HepG2 (cell line): Measurements from ENCODE around the gene MORC3. TPM values are rescaled to one million over a fixed set of nuclear protein-coding genes. Genes with fewer than 3 reads are reported as not detected.

Experiments used
- ATAC-seq: fragments of 200-7000 bp; cut with Tn5 transposase; 3 replicates; pipeline ENCODE4 v1.9.1; 2020; ENCODE audit warnings: mild to moderate bottlenecking, moderate library complexity
- BruUV-seq: library from RNA; stranded (reverse); fragments of 400-500 nt; replicated peaks from 2 replicates; lab custom pipeline; 2021; lab: Mats Ljungman, UMichigan
- CTCF ChIA-PET: fragments of 300-600 bp; formaldehyde crosslinking; extraction: SDS; loops from one replicate; lab custom pipeline; 2021; ENCODE audit warnings: low total read pairs, inconsistent platforms, low intra/inter-chr PET ratio; lab: Yijun Ruan, JAX
- POLR2A ChIA-PET: fragments of 350-600 bp; sonication (Branson Sonifier 250); formaldehyde crosslinking; loops from one replicate; lab custom pipeline; 2020; ENCODE audit warnings: antibody characterized with exemption, inconsistent platforms; lab: Yijun Ruan, JAX
- DNase-seq: peaks from one replicate; pipeline ENCODE4 v3.0.0-alpha.2; 2015; ENCODE audit warnings: low spot score
- FAIRE-seq: peaks from 3 replicates; lab custom pipeline; 2011; peaks lifted over from hg19 to GRCh38; lab: Jason Lieb, UNC
- H2AFZ ChIP-seq: one replicate; pipeline ENCODE4 v1.6.1; 2011; ENCODE audit warnings: low read length, inconsistent platforms
- H3K27ac ChIP-seq: fragments of 300-600 bp; 3 replicates; pipeline ENCODE4 v1.8.0; 2011; ENCODE audit warnings: mixed run types, mild to moderate bottlenecking, mixed read lengths, low read length, inconsistent platforms; ENCODE audit not compliant: insufficient read depth; ENCODE audit errors: extremely low read length
- H3K27me3 ChIP-seq, 2 experiments: fragments of 200-600 bp in 1 of 2; 2 replicates in 1 of 2; 3 replicates in 1 of 2; pipeline versions ENCODE4 v1.6.0 to v1.8.0; 2011; ENCODE audit warnings: low read length in 2 of 2, mild to moderate bottlenecking in 2 of 2, moderate library complexity in 2 of 2, inconsistent platforms in 1 of 2; ENCODE audit not compliant: insufficient read depth in 2 of 2, control insufficient read depth in 1 of 2
- H3K36me3 ChIP-seq, 2 experiments: fragments of 200-600 bp in 1 of 2; replicated peaks in 1 of 2; 2 replicates in 1 of 2; 3 replicates in 1 of 2; pipeline versions ENCODE4 v1.5.1 to v1.8.0; 2011; ENCODE audit warnings: low read length in 2 of 2, inconsistent platforms in 1 of 2; ENCODE audit not compliant: insufficient read depth in 2 of 2, control insufficient read depth in 1 of 2
- H3K4me1 ChIP-seq: 2 replicates; pipeline ENCODE4 v1.5.1; 2012; ENCODE audit warnings: low read length, inconsistent platforms; ENCODE audit not compliant: insufficient read depth
- H3K4me2 ChIP-seq: 2 replicates; pipeline ENCODE4 v1.6.0; 2011; ENCODE audit warnings: low read depth, low read length, inconsistent platforms
- H3K4me3 ChIP-seq, 3 experiments: fragments of 200-600 bp in 1 of 3; sonication (generic), shearing (Covaris generic) in 1 of 3; replicated peaks in 1 of 3; 2 replicates each; pipeline ENCODE4 v1.5.1; 2011 to 2016; ENCODE audit warnings: low read length in 3 of 3, inconsistent platforms in 2 of 3, low read depth in 2 of 3, mild to moderate bottlenecking in 2 of 3, control low read depth in 1 of 3, mixed read lengths in 1 of 3; ENCODE audit not compliant: insufficient read depth in 1 of 3
- H3K79me2 ChIP-seq: one replicate; pipeline ENCODE4 v1.6.1; 2011; ENCODE audit warnings: low read length, inconsistent platforms; ENCODE audit not compliant: insufficient read depth
- H3K9ac ChIP-seq: 2 replicates; pipeline ENCODE4 v1.6.0; 2011; ENCODE audit warnings: mild to moderate bottlenecking, low read depth, low read length, inconsistent platforms; ENCODE audit not compliant: insufficient read depth
- H3K9me3 ChIP-seq: 2 replicates; pipeline ENCODE4 v1.5.1; 2012; ENCODE audit warnings: mild to moderate bottlenecking, low read length
- H4K20me1 ChIP-seq: 2 replicates; pipeline ENCODE4 v1.6.0; 2011; ENCODE audit warnings: inconsistent platforms, mild to moderate bottlenecking, low read length, moderate library complexity; ENCODE audit not compliant: insufficient read depth
- EEA1 ChIP-seq: sonication (generic); formaldehyde crosslinking; IDR thresholded peaks from 2 replicates; pipeline ENCODE4 v1.5.1; 2020; ENCODE audit warnings: mild to moderate bottlenecking, missing genetic modification reagents, borderline replicate concordance
- FOXC1 ChIP-seq: sonication (generic); formaldehyde crosslinking; IDR thresholded peaks from 2 replicates; pipeline ENCODE4 v1.8.0; 2022; ENCODE audit warnings: mild to moderate bottlenecking, missing genetic modification reagents, borderline replicate concordance
- IKZF1 ChIP-seq: fragments of 450-650 bp; IDR thresholded peaks from 2 replicates; pipeline ENCODE4 v1.7.1; 2016
- KLF6 ChIP-seq: IDR thresholded peaks from 2 replicates; pipeline ENCODE4 v1.8.0; 2016; ENCODE audit warnings: missing biosample characterization, missing genetic modification reagents
- PAX8 ChIP-seq: sonication (generic); formaldehyde crosslinking; IDR thresholded peaks from 2 replicates; pipeline ENCODE4 v1.8.0; 2022; ENCODE audit warnings: mild to moderate bottlenecking, missing genetic modification reagents, borderline replicate concordance
- PITX1 ChIP-seq: sonication (generic); formaldehyde crosslinking; IDR thresholded peaks from 2 replicates; pipeline ENCODE4 v1.5.1; 2020; ENCODE audit warnings: mild to moderate bottlenecking, missing genetic modification reagents
- SNAPC2 ChIP-seq: sonication (generic); formaldehyde crosslinking; IDR thresholded peaks from 2 replicates; pipeline ENCODE4 v1.8.1; 2022; ENCODE audit warnings: mild to moderate bottlenecking, missing genetic modification reagents
- TEAD2 ChIP-seq: sonication (generic); formaldehyde crosslinking; IDR thresholded peaks from 2 replicates; pipeline ENCODE4 v1.9.0; 2021; ENCODE audit warnings: missing genetic modification reagents
- XRCC5 ChIP-seq: fragments of 200-400 bp; formaldehyde crosslinking; optimal IDR thresholded peaks from 2 replicates; pipeline ENCODE3; 2017; ENCODE audit warnings: mild to moderate bottlenecking, low read length
- YEATS4 ChIP-seq: sonication (generic); formaldehyde crosslinking; IDR thresholded peaks from 2 replicates; pipeline ENCODE4 v1.4.0; 2020; ENCODE audit warnings: missing genetic modification reagents, borderline replicate concordance
- ZBTB7A ChIP-seq: sonication (generic); formaldehyde crosslinking; IDR thresholded peaks from 2 replicates; pipeline ENCODE4 v1.8.0; 2022; ENCODE audit warnings: mild to moderate bottlenecking, missing genetic modification reagents
- ZFP62 ChIP-seq: sonication (generic); formaldehyde crosslinking; IDR thresholded peaks from 2 replicates; pipeline ENCODE4 v1.4.0; 2020; ENCODE audit warnings: missing genetic modification reagents
- ZNF253 ChIP-seq: sonication (generic); formaldehyde crosslinking; IDR thresholded peaks from 2 replicates; pipeline ENCODE4 v1.8.0; 2022; ENCODE audit warnings: mild to moderate bottlenecking, missing genetic modification reagents, borderline replicate concordance
- ZSCAN9 ChIP-seq: IDR thresholded peaks from 2 replicates; pipeline ENCODE4 v1.6.1; 2016; ENCODE audit warnings: borderline replicate concordance
- WGBS: methylation state at CpG from one replicate; pipeline ENCODE4 v1.1.6; 2017; ENCODE audit warnings: low lambda C conversion rate; 5-methylcytosine and 5-hydroxymethylcytosine counted together
- in situ Hi-C: cut with HindIII; loops from 2 replicates; pipeline ENCODE4 v1.10.0; 2017; ENCODE audit warnings: low pct_unique_long_range_greater_than_20kb; ENCODE audit not compliant: extremely low pct_ligation_motif_present
- intact Hi-C: fragments of 100-400 bp; cut with micrococcal nuclease; formaldehyde crosslinking; loops from one replicate; pipeline ENCODE4 v1.10.0; 2022; ENCODE audit not compliant: unreplicated experiment
- polyA plus RNA-seq, 8 experiments: library from polyadenylated mRNA; depleted of rRNA in 3 of 8; stranded (reverse) in 7 of 8; unstranded in 1 of 8; fragments of >200 nt; fragmentation: Illumina TruSeq in 4 of 8; extraction: Trizol in 4 of 8; gene quantifications; 2 replicates each; pipeline versions ENCODE4 v1.2.1 to v1.2.3, GENCODE V29; 2011 to 2016; ENCODE audit warnings: low read depth in 4 of 8, missing spikeins in 1 of 8, mixed read lengths in 1 of 8; ENCODE audit not compliant: insufficient read depth in 1 of 8
- total RNA-seq, 5 experiments: library from RNA; depleted of rRNA; stranded (reverse); fragments of >200 nt; fragmentation: Illumina TruSeq; extraction: Trizol; gene quantifications; 2 replicates each; pipeline ENCODE4 v1.2.3, GENCODE V29; 2016; ENCODE audit warnings: low read depth in 1 of 5
- TF ChIP-seq, protein P1 (sequence below): sonication (generic); formaldehyde crosslinking; IDR thresholded peaks from 2 replicates; pipeline ENCODE4 v1.8.0; 2022; ENCODE audit warnings: mild to moderate bottlenecking, missing genetic modification reagents, moderate library complexity
- TF ChIP-seq, protein P2 (sequence below): sonication (generic); formaldehyde crosslinking; IDR thresholded peaks from 2 replicates; pipeline ENCODE4 v1.8.1; 2023; ENCODE audit warnings: missing genetic modification reagents, inconsistent platforms, borderline replicate concordance
- TF ChIP-seq, protein P3 (sequence below): sonication (generic); formaldehyde crosslinking; IDR thresholded peaks from 2 replicates; pipeline ENCODE4 v1.4.0; 2020; ENCODE audit warnings: missing genetic modification reagents, mild to moderate bottlenecking, borderline replicate concordance
- TF ChIP-seq, protein P4 (sequence below): sonication (generic); formaldehyde crosslinking; IDR thresholded peaks from 2 replicates; pipeline ENCODE4 v1.4.0; 2020; ENCODE audit warnings: missing genetic modification reagents

Gene MORC3
- total and polyA plus RNA-seq, 2 of the 13 experiments (the other 11 are each of a cell fraction or from before 2014, with no cell fraction given) = 12.9 to 19.5 TPM

DNA sequence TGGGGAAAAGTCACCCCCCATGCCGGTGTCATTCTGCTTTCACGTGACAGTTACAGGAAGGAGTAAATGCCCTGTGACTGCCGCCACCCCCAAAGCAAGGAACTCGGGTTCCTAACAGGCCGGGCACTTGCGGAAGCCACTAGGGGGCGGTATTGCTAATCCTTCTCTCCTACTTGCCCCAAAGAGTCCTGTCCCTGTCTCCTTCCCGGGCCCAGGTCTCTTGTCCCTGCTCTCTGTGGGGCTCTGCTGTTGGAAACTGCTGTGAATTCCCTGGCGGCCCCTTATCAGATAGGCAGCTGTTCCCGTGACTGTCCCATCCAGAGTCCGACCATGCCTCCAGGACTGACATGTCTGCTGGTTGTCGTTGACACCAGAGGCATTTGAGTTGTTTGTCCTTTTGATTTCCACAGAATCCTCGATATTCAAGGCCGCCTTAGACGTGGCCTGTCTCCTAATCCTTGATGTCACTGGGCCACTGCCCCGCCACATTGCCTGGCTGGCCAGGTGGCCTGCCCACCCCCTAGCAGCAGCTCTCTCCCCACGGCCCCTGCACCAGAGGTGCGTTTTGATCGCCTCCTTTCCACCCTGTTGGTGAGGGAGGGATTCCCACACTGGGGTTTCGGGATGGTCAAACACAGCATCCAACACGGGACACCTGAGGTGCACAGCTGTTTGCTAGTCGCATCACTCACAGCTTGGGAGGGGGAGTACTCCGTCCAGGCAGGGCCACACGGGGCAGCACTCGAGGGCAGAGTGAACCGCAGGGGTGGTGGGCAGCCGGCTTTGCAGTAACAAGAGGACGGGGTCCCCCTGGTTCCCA, 102.5 kb downstream of the MORC3 start:
- Histone ChIP-seq H3K4me3 (no peak overlapping the region), H3K27me3 (no peaks in the 10 kb centered on the region), H3K4me1 (0 out of 2 replicates have a peak, but pooled peaks cover 9% of the 10 kb centered on the region), H3K79me2 (no peaks in the 10 kb centered on the region), H4K20me1 (no peaks in the 10 kb centered on the region), H3K36me3 (no peaks in the 10 kb centered on the region), H3K9me3 (no peaks in the 10 kb centered on the region), H3K9ac (no peak overlapping the region), H3K27ac (no peak overlapping the region), H3K4me2 (no peak overlapping the region), H2AFZ (no peak overlapping the region)
- ChIA-PET POLR2A (no interaction called here), CTCF (interaction anchor here (1.1 kb wide), 1 partner anchor 167 kb away, joined by 3 read pairs; no protein-coding TSS in a partner anchor)
- ATAC-seq (peak; percentile 83), DNase-seq (peak; percentile 40), FAIRE-seq (peak; percentile 28)
- BruUV-seq = no TSS peak
- 58% methylated on average over 18 of the region's 28 CpGs for WGBS
- in situ Hi-C loops (loop anchor here (5.0 kb wide), 1 partner anchor 170 kb away; no protein-coding TSS in a partner anchor), intact Hi-C loops (loop anchor here (5.0 kb wide), 1 partner anchor 505 kb away; no protein-coding TSS in a partner anchor)
- TF ChIP-seq, protein P1, sequence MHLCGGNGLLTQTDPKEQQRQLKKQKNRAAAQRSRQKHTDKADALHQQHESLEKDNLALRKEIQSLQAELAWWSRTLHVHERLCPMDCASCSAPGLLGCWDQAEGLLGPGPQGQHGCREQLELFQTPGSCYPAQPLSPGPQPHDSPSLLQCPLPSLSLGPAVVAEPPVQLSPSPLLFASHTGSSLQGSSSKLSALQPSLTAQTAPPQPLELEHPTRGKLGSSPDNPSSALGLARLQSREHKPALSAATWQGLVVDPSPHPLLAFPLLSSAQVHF (CRISPR knock-in tag) = no peak
- TF ChIP-seq PITX1 (CRISPR knock-in tag) (peak; percentile 53; the same call in 1 of the 2 replicates), TEAD2 (CRISPR knock-in tag) (no peak), EEA1 (CRISPR knock-in tag) (no peak), ZNF253 (CRISPR knock-in tag) (no peak), PAX8 (CRISPR knock-in tag) (no peak), SNAPC2 (CRISPR knock-in tag) (no peak), ZFP62 (no peak), XRCC5 (peak; percentile 29), IKZF1 (no peak), ZSCAN9 (CRISPR knock-in tag) (no peak), FOXC1 (CRISPR knock-in tag) (peak; percentile 51; the same call in 1 of the 2 replicates), YEATS4 (CRISPR knock-in tag) (no peak), KLF6 (CRISPR knock-in tag) (no peak), ZBTB7A (CRISPR knock-in tag) (0 out of 2 replicates have a peak, but pooled peaks have one; percentile 22)
- TF ChIP-seq, protein P2, sequence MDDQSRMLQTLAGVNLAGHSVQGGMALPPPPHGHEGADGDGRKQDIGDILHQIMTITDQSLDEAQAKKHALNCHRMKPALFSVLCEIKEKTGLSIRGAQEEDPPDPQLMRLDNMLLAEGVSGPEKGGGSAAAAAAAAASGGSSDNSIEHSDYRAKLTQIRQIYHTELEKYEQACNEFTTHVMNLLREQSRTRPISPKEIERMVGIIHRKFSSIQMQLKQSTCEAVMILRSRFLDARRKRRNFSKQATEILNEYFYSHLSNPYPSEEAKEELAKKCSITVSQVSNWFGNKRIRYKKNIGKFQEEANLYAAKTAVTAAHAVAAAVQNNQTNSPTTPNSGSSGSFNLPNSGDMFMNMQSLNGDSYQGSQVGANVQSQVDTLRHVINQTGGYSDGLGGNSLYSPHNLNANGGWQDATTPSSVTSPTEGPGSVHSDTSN (CRISPR knock-in tag) = no peak
- TF ChIP-seq, protein P3, sequence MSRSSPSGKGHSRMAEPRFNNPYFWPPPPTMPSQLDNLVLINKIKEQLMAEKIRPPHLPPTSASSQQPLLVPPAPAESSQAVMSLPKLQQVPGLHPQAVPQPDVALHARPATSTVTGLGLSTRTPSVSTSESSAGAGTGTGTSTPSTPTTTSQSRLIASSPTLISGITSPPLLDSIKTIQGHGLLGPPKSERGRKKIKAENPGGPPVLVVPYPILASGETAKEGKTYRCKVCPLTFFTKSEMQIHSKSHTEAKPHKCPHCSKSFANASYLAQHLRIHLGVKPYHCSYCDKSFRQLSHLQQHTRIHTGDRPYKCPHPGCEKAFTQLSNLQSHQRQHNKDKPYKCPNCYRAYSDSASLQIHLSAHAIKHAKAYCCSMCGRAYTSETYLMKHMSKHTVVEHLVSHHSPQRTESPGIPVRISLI (CRISPR knock-in tag) = no peak
- TF ChIP-seq, protein P4, sequence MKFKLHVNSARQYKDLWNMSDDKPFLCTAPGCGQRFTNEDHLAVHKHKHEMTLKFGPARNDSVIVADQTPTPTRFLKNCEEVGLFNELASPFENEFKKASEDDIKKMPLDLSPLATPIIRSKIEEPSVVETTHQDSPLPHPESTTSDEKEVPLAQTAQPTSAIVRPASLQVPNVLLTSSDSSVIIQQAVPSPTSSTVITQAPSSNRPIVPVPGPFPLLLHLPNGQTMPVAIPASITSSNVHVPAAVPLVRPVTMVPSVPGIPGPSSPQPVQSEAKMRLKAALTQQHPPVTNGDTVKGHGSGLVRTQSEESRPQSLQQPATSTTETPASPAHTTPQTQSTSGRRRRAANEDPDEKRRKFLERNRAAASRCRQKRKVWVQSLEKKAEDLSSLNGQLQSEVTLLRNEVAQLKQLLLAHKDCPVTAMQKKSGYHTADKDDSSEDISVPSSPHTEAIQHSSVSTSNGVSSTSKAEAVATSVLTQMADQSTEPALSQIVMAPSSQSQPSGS = no peak
